H9 (cell line): Measurements from ENCODE around the gene FAM193A. TPM values are rescaled to one million over a fixed set of nuclear protein-coding genes. Genes with fewer than 3 reads are reported as not detected.

ENCODE experiments used
- DNase-seq: peaks from one replicate; pipeline ENCODE4 v3.0.0-alpha.2; 2017
- H2AFZ ChIP-seq: one replicate; pipeline ENCODE4 v1.6.1; 2013; ENCODE audit warnings: mild to moderate bottlenecking, low read length, control low read depth, moderate library complexity
- H2AK5ac ChIP-seq: 2 replicates; pipeline ENCODE4 v1.6.1; 2013; ENCODE audit warnings: low read length, control low read depth, mixed read lengths; ENCODE audit not compliant: insufficient read length
- H2BK120ac ChIP-seq: one replicate; pipeline ENCODE4 v1.6.1; 2013; ENCODE audit warnings: low read depth, mild to moderate bottlenecking, low read length, control low read depth, inconsistent platforms; ENCODE audit not compliant: poor library complexity, severe bottlenecking
- H2BK12ac ChIP-seq: 2 replicates; pipeline ENCODE4 v1.6.1; 2013; ENCODE audit warnings: low read length, control low read depth, mixed read lengths, low read depth; ENCODE audit not compliant: insufficient read length
- H2BK15ac ChIP-seq: 2 replicates; pipeline ENCODE4 v1.6.1; 2013; ENCODE audit warnings: low read depth, low read length, control low read depth
- H2BK20ac ChIP-seq: one replicate; pipeline ENCODE4 v1.6.1; 2013; ENCODE audit warnings: low read depth, mild to moderate bottlenecking, low read length, control low read depth, inconsistent platforms; ENCODE audit not compliant: poor library complexity, severe bottlenecking
- H2BK5ac ChIP-seq: 2 replicates; pipeline ENCODE4 v1.6.1; 2013; ENCODE audit warnings: low read length, control low read depth, mixed read lengths; ENCODE audit not compliant: insufficient read length
- H3K14ac ChIP-seq: 2 replicates; pipeline ENCODE4 v1.6.1; 2013; ENCODE audit warnings: low read length, control low read depth; ENCODE audit not compliant: insufficient read depth
- H3K18ac ChIP-seq: 2 replicates; pipeline ENCODE4 v1.6.1; 2013; ENCODE audit warnings: low read depth, mild to moderate bottlenecking, mixed read lengths, low read length, control low read depth; ENCODE audit not compliant: insufficient read length
- H3K23ac ChIP-seq: 2 replicates; pipeline ENCODE4 v1.6.1; 2013; ENCODE audit warnings: low read length, control low read depth, mixed read lengths, low read depth; ENCODE audit not compliant: insufficient read length
- H3K23me2 ChIP-seq: 2 replicates; pipeline ENCODE4 v1.6.1; 2013; ENCODE audit warnings: low read depth, mild to moderate bottlenecking, mixed read lengths, low read length, control low read depth; ENCODE audit not compliant: insufficient read length, poor library complexity, severe bottlenecking
- H3K27ac ChIP-seq: 2 replicates; pipeline ENCODE4 v1.5.1; 2013; ENCODE audit warnings: low read length, control low read depth, mixed read lengths, low read depth; ENCODE audit not compliant: insufficient read length
- H3K27me3 ChIP-seq: 2 replicates; pipeline ENCODE4 v1.6.1; 2013; ENCODE audit warnings: low read length, control low read depth, inconsistent platforms; ENCODE audit not compliant: insufficient read depth
- H3K4ac ChIP-seq: 2 replicates; pipeline ENCODE4 v1.6.1; 2013; ENCODE audit warnings: low read depth, mild to moderate bottlenecking, control low read depth, inconsistent platforms, low read length, moderate library complexity
- H3K4me1 ChIP-seq: 2 replicates; pipeline ENCODE4 v1.6.1; 2013; ENCODE audit warnings: low read length, control low read depth, inconsistent platforms; ENCODE audit not compliant: insufficient read depth
- H3K4me2 ChIP-seq: 2 replicates; pipeline ENCODE4 v1.6.1; 2013; ENCODE audit warnings: low read length, control low read depth, mixed read lengths; ENCODE audit not compliant: insufficient read length, insufficient read depth
- H3K56ac ChIP-seq: 2 replicates; pipeline ENCODE4 v1.6.1; 2013; ENCODE audit warnings: low read depth, mild to moderate bottlenecking, mixed read lengths, low read length, control low read depth; ENCODE audit not compliant: insufficient read length
- H3K79me1 ChIP-seq: 2 replicates; pipeline ENCODE4 v1.6.1; 2013; ENCODE audit warnings: low read depth, mild to moderate bottlenecking, moderate library complexity, low read length, control low read depth, inconsistent platforms; ENCODE audit not compliant: insufficient read depth, poor library complexity, severe bottlenecking
- H3K79me2 ChIP-seq: 2 replicates; pipeline ENCODE4 v1.6.1; 2013; ENCODE audit warnings: low read length, control low read depth, inconsistent platforms; ENCODE audit not compliant: insufficient read depth
- H3K9ac ChIP-seq: 2 replicates; pipeline ENCODE4 v1.6.1; 2013; ENCODE audit warnings: low read length, control low read depth, mixed read lengths; ENCODE audit not compliant: insufficient read length; ENCODE audit errors: extremely low read depth
- H3K9me3 ChIP-seq: one replicate; pipeline ENCODE4 v1.6.1; 2013; ENCODE audit warnings: low read depth, low read length, inconsistent platforms; ENCODE audit not compliant: control insufficient read depth
- H3T11ph ChIP-seq: one replicate; pipeline ENCODE4 v1.6.1; 2013; ENCODE audit warnings: mild to moderate bottlenecking, low read length, control low read depth, inconsistent platforms
- H4K20me1 ChIP-seq: one replicate; pipeline ENCODE4 v1.6.1; 2013; ENCODE audit not compliant: control insufficient read depth, insufficient read length, insufficient read depth
- H4K5ac ChIP-seq: 2 replicates; pipeline ENCODE4 v1.6.1; 2013; ENCODE audit warnings: low read depth, mild to moderate bottlenecking, mixed read lengths, low read length, control low read depth; ENCODE audit not compliant: insufficient read length
- H4K8ac ChIP-seq: replicated peaks from 2 replicates; pipeline ENCODE4 v1.6.1; 2013; ENCODE audit warnings: low read length, control low read depth, mixed read lengths, low read depth; ENCODE audit not compliant: insufficient read length
- H4K91ac ChIP-seq: 2 replicates; pipeline ENCODE4 v1.6.1; 2013; ENCODE audit warnings: low read depth, mild to moderate bottlenecking, moderate library complexity, mixed read lengths, low read length, control low read depth; ENCODE audit not compliant: insufficient read length
- H3K27ac Mint-ChIP-seq, 3 experiments: 2 replicates in 2 of 3; 3 replicates in 1 of 3; pipeline ENCODE4 v1.8.0; 2020 to 2021; ENCODE audit warnings: mixed read lengths in 3 of 3, mild to moderate bottlenecking in 1 of 3, moderate library complexity in 1 of 3
- H3K27me3 Mint-ChIP-seq: 2 replicates; pipeline ENCODE4 v1.8.0; 2021; ENCODE audit warnings: low read depth, mild to moderate bottlenecking, moderate library complexity, mixed read lengths
- H3K36me3 Mint-ChIP-seq, 3 experiments: 2 replicates in 2 of 3; 3 replicates in 1 of 3; pipeline ENCODE4 v1.8.0; 2020 to 2021; ENCODE audit warnings: low read depth in 3 of 3, mixed read lengths in 3 of 3; ENCODE audit not compliant: insufficient read depth in 1 of 3
- H3K4me1 Mint-ChIP-seq, 2 experiments: 2 replicates each; pipeline ENCODE4 v1.8.0; 2020; ENCODE audit warnings: mixed read lengths in 2 of 2
- H3K4me3 Mint-ChIP-seq, 2 experiments: 2 replicates in 1 of 2; 3 replicates in 1 of 2; pipeline ENCODE4 v1.8.0; 2020 to 2021; ENCODE audit warnings: mild to moderate bottlenecking in 2 of 2, mixed read lengths in 2 of 2, moderate library complexity in 1 of 2
- H3K9me3 Mint-ChIP-seq, 2 experiments: 2 replicates in 1 of 2; 3 replicates in 1 of 2; pipeline ENCODE4 v1.8.0; 2020; ENCODE audit warnings: mild to moderate bottlenecking in 2 of 2, mixed read lengths in 2 of 2, moderate library complexity in 1 of 2
- WGBS: extraction: QIAGEN DNeasy Blood & Tissue Kit; methylation state at CpG from one replicate; pipeline ENCODE4 v1.1.7; 2013; ENCODE audit warnings: missing lambda C conversion rate, low lambda C conversion rate, mixed read lengths; ENCODE audit not compliant: insufficient read length; ENCODE audit errors: extremely low coverage; 5-methylcytosine and 5-hydroxymethylcytosine counted together
- total RNA-seq: library from RNA; stranded (reverse); gene quantifications from 2 replicates; pipeline ENCODE4 v1.2.1, GENCODE V29; 2021
- TF ChIP-seq, protein P1 (sequence below): fragments of 200-600 bp; sonication (generic); conservative IDR thresholded peaks from 3 replicates; pipeline ENCODE4 v1.8.0; 2021; ENCODE audit warnings: antibody characterized with exemption, mild to moderate bottlenecking

FAM193A gene
- total RNA-seq, 1 experiment from 2014 or later = 36.9 TPM

DNA sequence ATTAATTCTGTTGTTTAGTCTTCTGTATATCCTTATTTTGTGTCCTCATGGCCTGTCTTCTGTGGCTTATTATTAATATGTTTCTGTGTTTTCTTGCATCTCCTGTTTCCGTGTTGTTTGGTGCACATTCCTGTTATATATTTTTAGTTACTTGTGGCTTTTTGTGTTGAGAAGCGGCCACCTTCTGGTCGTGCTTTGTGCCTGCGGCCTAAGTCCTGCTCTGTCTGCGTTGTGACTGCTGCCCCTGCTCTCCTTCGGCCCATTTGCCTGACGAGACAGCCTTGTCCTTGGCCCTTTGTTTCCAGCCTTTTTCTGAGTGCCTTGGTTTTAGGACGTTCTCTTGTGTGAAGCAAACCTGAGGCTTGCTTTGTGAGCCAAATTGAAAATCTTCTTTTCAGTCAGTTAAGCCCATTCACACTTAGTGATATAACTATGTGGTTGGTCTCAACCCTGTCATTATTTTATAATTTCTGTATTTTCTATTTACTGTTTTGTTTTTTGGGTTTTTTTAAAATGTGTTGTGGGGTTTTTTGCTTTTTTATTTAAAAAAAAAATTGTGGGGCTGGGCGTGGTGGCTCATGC, 175.9 kb downstream of the FAM193A start:
- peaks cover 4 to 7% of the 10 kb centered on the region in 2 experiments; a peak in 3 of 4 replicates for H3K4me1 Mint-ChIP-seq
- no peak overlapping the region for H3K4me3 Mint-ChIP-seq
- peaks cover 15 to 45% (median 30%) of the 10 kb centered on the region in 3 experiments; a peak in 6 of 7 replicates for H3K36me3 Mint-ChIP-seq

More for the DNA sequence above, 175.9 kb downstream of the FAM193A start:
- Histone ChIP-seq H3K27ac (no peak overlapping the region), H3K79me1 (no peaks in the 10 kb centered on the region), H3K79me2 (no peaks in the 10 kb centered on the region), H3K56ac (no peak overlapping the region), H3K14ac (no peak overlapping the region), H2BK5ac (no peak overlapping the region), H3K9ac (no peak overlapping the region), H3K23me2 (no peaks in the 10 kb centered on the region), H4K5ac (no peak overlapping the region), H2AFZ (no peak overlapping the region), H3K27me3 (no peaks in the 10 kb centered on the region), H2BK20ac (no peak overlapping the region), H4K20me1 (no peaks in the 10 kb centered on the region), H3K18ac (no peak overlapping the region), H4K8ac (no peak overlapping the region), H3K23ac (no peak overlapping the region), H4K91ac (no peak overlapping the region), H3K9me3 (no peaks in the 10 kb centered on the region), H3K4me2 (no peak overlapping the region), H3K4me1 (no peaks in the 10 kb centered on the region), H3T11ph (no peak overlapping the region), H2BK15ac (no peak overlapping the region), H2BK12ac (no peak overlapping the region), H3K4ac (no peak overlapping the region), H2BK120ac (no peak overlapping the region), H2AK5ac (no peak overlapping the region)
- DNase-seq = peak; percentile 64
- WGBS = no CpG with 5 or more reads among the region's 9 CpGs
- Mint-ChIP-seq H3K27ac (peak overlapping the region in 2 of 3 experiments; percentile 16 to 57; a peak in 3 of 7 replicates), H3K27me3 (no peaks in the 10 kb centered on the region), H3K9me3 (peaks cover 0 to 3% of the 10 kb centered on the region in 2 experiments; a peak in 1 of 5 replicates)
- TF ChIP-seq, protein P1, sequence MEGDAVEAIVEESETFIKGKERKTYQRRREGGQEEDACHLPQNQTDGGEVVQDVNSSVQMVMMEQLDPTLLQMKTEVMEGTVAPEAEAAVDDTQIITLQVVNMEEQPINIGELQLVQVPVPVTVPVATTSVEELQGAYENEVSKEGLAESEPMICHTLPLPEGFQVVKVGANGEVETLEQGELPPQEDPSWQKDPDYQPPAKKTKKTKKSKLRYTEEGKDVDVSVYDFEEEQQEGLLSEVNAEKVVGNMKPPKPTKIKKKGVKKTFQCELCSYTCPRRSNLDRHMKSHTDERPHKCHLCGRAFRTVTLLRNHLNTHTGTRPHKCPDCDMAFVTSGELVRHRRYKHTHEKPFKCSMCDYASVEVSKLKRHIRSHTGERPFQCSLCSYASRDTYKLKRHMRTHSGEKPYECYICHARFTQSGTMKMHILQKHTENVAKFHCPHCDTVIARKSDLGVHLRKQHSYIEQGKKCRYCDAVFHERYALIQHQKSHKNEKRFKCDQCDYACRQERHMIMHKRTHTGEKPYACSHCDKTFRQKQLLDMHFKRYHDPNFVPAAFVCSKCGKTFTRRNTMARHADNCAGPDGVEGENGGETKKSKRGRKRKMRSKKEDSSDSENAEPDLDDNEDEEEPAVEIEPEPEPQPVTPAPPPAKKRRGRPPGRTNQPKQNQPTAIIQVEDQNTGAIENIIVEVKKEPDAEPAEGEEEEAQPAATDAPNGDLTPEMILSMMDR = peak; percentile 60; the same call in 2 of the 3 replicates
